Measurements from ENCODE around the gene SLC35A2.

- TF ChIP-seq EZH2phosphoT487 (IDR thresholded peaks at IDR 0.05; ENCODE audit: borderline replicate concordance, low read depth, low read length): no peak
- TF ChIP-seq, protein P1, sequence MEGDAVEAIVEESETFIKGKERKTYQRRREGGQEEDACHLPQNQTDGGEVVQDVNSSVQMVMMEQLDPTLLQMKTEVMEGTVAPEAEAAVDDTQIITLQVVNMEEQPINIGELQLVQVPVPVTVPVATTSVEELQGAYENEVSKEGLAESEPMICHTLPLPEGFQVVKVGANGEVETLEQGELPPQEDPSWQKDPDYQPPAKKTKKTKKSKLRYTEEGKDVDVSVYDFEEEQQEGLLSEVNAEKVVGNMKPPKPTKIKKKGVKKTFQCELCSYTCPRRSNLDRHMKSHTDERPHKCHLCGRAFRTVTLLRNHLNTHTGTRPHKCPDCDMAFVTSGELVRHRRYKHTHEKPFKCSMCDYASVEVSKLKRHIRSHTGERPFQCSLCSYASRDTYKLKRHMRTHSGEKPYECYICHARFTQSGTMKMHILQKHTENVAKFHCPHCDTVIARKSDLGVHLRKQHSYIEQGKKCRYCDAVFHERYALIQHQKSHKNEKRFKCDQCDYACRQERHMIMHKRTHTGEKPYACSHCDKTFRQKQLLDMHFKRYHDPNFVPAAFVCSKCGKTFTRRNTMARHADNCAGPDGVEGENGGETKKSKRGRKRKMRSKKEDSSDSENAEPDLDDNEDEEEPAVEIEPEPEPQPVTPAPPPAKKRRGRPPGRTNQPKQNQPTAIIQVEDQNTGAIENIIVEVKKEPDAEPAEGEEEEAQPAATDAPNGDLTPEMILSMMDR (conservative IDR thresholded peaks at IDR 0.05; ENCODE audit: low read length): no peak
Observed at GRCh38 chrX:48924270-48924669, 12.8 kb upstream of the SLC35A2 start.

All from OCI-LY7 (cell line).